ENCODE measurements around the gene ABCC1.

GRCh38 chr16:16111639-16112038 lies 162.2 kb downstream of the ABCC1 start:
- TF ChIP-seq SMC3 (conservative IDR thresholded peaks at IDR 0.05; ENCODE audit: poor library complexity), result no peak
- TF ChIP-seq, protein P1, sequence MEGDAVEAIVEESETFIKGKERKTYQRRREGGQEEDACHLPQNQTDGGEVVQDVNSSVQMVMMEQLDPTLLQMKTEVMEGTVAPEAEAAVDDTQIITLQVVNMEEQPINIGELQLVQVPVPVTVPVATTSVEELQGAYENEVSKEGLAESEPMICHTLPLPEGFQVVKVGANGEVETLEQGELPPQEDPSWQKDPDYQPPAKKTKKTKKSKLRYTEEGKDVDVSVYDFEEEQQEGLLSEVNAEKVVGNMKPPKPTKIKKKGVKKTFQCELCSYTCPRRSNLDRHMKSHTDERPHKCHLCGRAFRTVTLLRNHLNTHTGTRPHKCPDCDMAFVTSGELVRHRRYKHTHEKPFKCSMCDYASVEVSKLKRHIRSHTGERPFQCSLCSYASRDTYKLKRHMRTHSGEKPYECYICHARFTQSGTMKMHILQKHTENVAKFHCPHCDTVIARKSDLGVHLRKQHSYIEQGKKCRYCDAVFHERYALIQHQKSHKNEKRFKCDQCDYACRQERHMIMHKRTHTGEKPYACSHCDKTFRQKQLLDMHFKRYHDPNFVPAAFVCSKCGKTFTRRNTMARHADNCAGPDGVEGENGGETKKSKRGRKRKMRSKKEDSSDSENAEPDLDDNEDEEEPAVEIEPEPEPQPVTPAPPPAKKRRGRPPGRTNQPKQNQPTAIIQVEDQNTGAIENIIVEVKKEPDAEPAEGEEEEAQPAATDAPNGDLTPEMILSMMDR (IDR thresholded peaks at IDR 0.05; ENCODE audit: poor library complexity, severe bottlenecking), result no peak
- TF ChIP-seq EP300 (conservative IDR thresholded peaks at IDR 0.05; ENCODE audit: poor library complexity, severe bottlenecking), result no peak
- TF ChIP-seq TAF1 (IDR thresholded peaks at IDR 0.05; ENCODE audit: low read depth), result no peak
- TF ChIP-seq POLR2AphosphoS5 (IDR thresholded peaks at IDR 0.05), result no peak
- TF ChIP-seq EZH2 (IDR thresholded peaks at IDR 0.05; ENCODE audit: borderline replicate concordance, insufficient read depth, low read length, poor library complexity, severe bottlenecking), result no peak
